TTC549 (cell line): ENCODE measurements around the gene USH2A.

Source experiments
- FAIRE-seq: peaks from 2 replicates; lab custom pipeline; 2012; peaks lifted over from hg19 to GRCh38; lab: Jason Lieb, UNC

The USH2A gene

GRCh38 chr1:215860833-215861232, 562.4 kb downstream of the USH2A start:
- FAIRE-seq: no peak

GRCh38 chr1:215857317-215857716, 565.9 kb downstream of the USH2A start:
- FAIRE-seq: no peak

GRCh38 chr1:215845234-215845891, 577.9 kb downstream of the USH2A start:
- no peak for FAIRE-seq

GRCh38 chr1:215844777-215845176, 578.5 kb downstream of the USH2A start:
- no peak for FAIRE-seq

- FAIRE-seq: no peak
Observed at GRCh38 chr1:215844266-215844665, 579.0 kb downstream of the USH2A start.

GRCh38 chr1:215842905-215843304, 580.3 kb downstream of the USH2A start:
- FAIRE-seq: no peak

GRCh38 chr1:215835951-215836350, 587.3 kb downstream of the USH2A start:
- no peak for FAIRE-seq

GRCh38 chr1:215833941-215834729, 589.1 kb downstream of the USH2A start:
- FAIRE-seq: no peak

GRCh38 chr1:215830226-215830810, 592.9 kb downstream of the USH2A start:
- FAIRE-seq: no peak

- no peak for FAIRE-seq
Observed at GRCh38 chr1:215825056-215825455, 598.2 kb downstream of the USH2A start.

GRCh38 chr1:215824245-215824644, 599.0 kb downstream of the USH2A start:
- FAIRE-seq: no peak

- FAIRE-seq: no peak
Observed at GRCh38 chr1:215819114-215819513, 604.1 kb downstream of the USH2A start.

GRCh38 chr1:215807911-215808436, 615.3 kb downstream of the USH2A start:
- FAIRE-seq: no peak

- FAIRE-seq: no peak
Observed at GRCh38 chr1:215807218-215807617, 616.0 kb downstream of the USH2A start.

- FAIRE-seq: no peak
Observed at GRCh38 chr1:215797859-215798258, 625.4 kb downstream of the USH2A start.

- FAIRE-seq: no peak
Observed at GRCh38 chr1:215794156-215794555, 629.1 kb downstream of the USH2A start.

GRCh38 chr1:215793180-215793579, 630.1 kb downstream of the USH2A start:
- peak; percentile 55 for FAIRE-seq

- no peak for FAIRE-seq
Observed at GRCh38 chr1:215792446-215792845, 630.8 kb downstream of the USH2A start.

GRCh38 chr1:215789981-215790380, 633.3 kb downstream of the USH2A start:
- FAIRE-seq: no peak

- FAIRE-seq: no peak
Observed at GRCh38 chr1:215786997-215787396, 636.3 kb downstream of the USH2A start.

GRCh38 chr1:215780641-215781040, 642.6 kb downstream of the USH2A start:
- no peak for FAIRE-seq

GRCh38 chr1:215780139-215780538, 643.1 kb downstream of the USH2A start:
- no peak for FAIRE-seq

- no peak for FAIRE-seq
Observed at GRCh38 chr1:215779729-215780128, 643.5 kb downstream of the USH2A start.
